GM10266 (cell line): Measurements from ENCODE around the gene CTSZ.

ENCODE experiments used
- DNase-seq: peaks from one replicate; pipeline ENCODE4 v3.0.0; 2012; ENCODE audit errors: extremely low spot score
- CTCF ChIP-seq: IDR thresholded peaks from 2 replicates; pipeline ENCODE4 v1.5.1; 2012; ENCODE audit warnings: mild to moderate bottlenecking, low read depth; ENCODE audit not compliant: control insufficient read depth, insufficient read depth; ENCODE audit errors: missing control alignments

CTSZ gene

GRCh38 chr20:59006864-59007664 is at the start of gene CTSZ:
TSS of gene CTSZ (minus strand) at chr20:59007254. CDS start at chr20:59007128, 126 bp downstream.
- no peak for TF ChIP-seq CTCF
- DNase-seq = peak; percentile 88

- TF ChIP-seq CTCF = no peak
- DNase-seq = no peak
Measured at GRCh38 chr20:59055302-59055701, 48.2 kb upstream of the CTSZ start.

- no peak for TF ChIP-seq CTCF
- no peak for DNase-seq
Measured at GRCh38 chr20:59051666-59052185, 44.7 kb upstream of the CTSZ start.

- no peak for TF ChIP-seq CTCF
- no peak for DNase-seq
Measured at GRCh38 chr20:59050437-59050836, 43.4 kb upstream of the CTSZ start.

GRCh38 chr20:59048681-59049030 is 41.6 kb upstream of the CTSZ start:
- TF ChIP-seq CTCF = no peak
- no peak for DNase-seq

GRCh38 chr20:59047938-59048680 is 41.1 kb upstream of the CTSZ start:
- no peak for DNase-seq
- no peak for TF ChIP-seq CTCF

GRCh38 chr20:59046862-59047261 is 39.8 kb upstream of the CTSZ start:
- TF ChIP-seq CTCF = no peak
- DNase-seq = no peak
